Sigmoid colon (tissue), 7 donors: ENCODE results near the gene MYO18A. TPM values are rescaled to one million over a fixed set of nuclear protein-coding genes. Genes with fewer than 3 reads are reported as not detected.

Experiments
- DNase-seq: peaks from one replicate; pipeline ENCODE4 v3.0.0-alpha.2; 2019
- H3K27ac ChIP-seq, 4 donors: fragments of 200-600 bp; sonication (generic); one replicate each; pipeline ENCODE4 v1.5.1; 2016 to 2019; ENCODE audit warnings: mild to moderate bottlenecking in 1 of 4
- H3K27me3 ChIP-seq, 3 donors: fragments of 200-600 bp; sonication (generic); one replicate each; pipeline ENCODE4 v1.5.1; 2019; ENCODE audit warnings: mild to moderate bottlenecking in 1 of 3
- H3K36me3 ChIP-seq, 4 donors: fragments of 200-600 bp; sonication (generic); one replicate each; pipeline ENCODE4 v1.5.1; 2016 to 2019
- H3K4me1 ChIP-seq, 4 donors: fragments of 200-600 bp; sonication (generic); one replicate each; pipeline ENCODE4 v1.5.1; 2017 to 2019
- H3K4me3 ChIP-seq, 4 donors: fragments of 200-600 bp; sonication (generic); one replicate each; pipeline ENCODE4 v1.5.1; 2017 to 2019; ENCODE audit warnings: mild to moderate bottlenecking in 2 of 4, moderate library complexity in 1 of 4
- H3K9me3 ChIP-seq, 4 donors: fragments of 200-600 bp in 3 of 4; sonication (generic) in 3 of 4; one replicate each; pipeline versions ENCODE4 v1.5.1 to v1.6.1; 2013 to 2019
- CTCF ChIP-seq, 4 experiments: fragments of 450-650 bp in 3 of 4; fragments of 200-600 bp in 1 of 4; IDR thresholded peaks; one replicate each; pipeline ENCODE4 v1.5.1; 2016 to 2019; ENCODE audit warnings: antibody characterized with exemption in 4 of 4, mild to moderate bottlenecking in 3 of 4, moderate library complexity in 2 of 4
- EP300 ChIP-seq, 4 donors: sonication (generic); formaldehyde crosslinking; IDR thresholded peaks; one replicate each; pipeline ENCODE4 v1.6.1; 2017; ENCODE audit warnings: antibody characterized with exemption in 4 of 4
- POLR2A ChIP-seq, 2 donors: fragments of 450-650 bp; IDR thresholded peaks; one replicate each; pipeline ENCODE4 v1.6.1; 2016; ENCODE audit warnings: antibody characterized with exemption in 2 of 2, mild to moderate bottlenecking in 2 of 2, moderate library complexity in 2 of 2
- POLR2AphosphoS5 ChIP-seq, 4 donors: sonication (generic); formaldehyde crosslinking; IDR thresholded peaks; one replicate each; pipeline ENCODE4 v1.6.1; 2017; ENCODE audit warnings: antibody characterized with exemption in 4 of 4
- WGBS, 2 donors: extraction: QIAGEN DNeasy Blood & Tissue Kit; methylation state at CpG; one replicate each; pipeline ENCODE4 v1.1.7; 2013; 5-methylcytosine and 5-hydroxymethylcytosine counted together
- intact Hi-C: fragments of 100-400 bp; cut with DNase I; formaldehyde crosslinking; loops from one replicate; pipeline ENCODE4 v1.15.1; 2023
- polyA plus RNA-seq, 3 donors: library from polyadenylated mRNA; stranded (reverse); fragments of 200-250 nt; gene quantifications; one replicate each; pipeline ENCODE4 v1.2.3, GENCODE V29; 2013
- total RNA-seq, 4 donors: library from RNA; depleted of rRNA; stranded (reverse); fragments of >200 nt; gene quantifications; one replicate each; pipeline ENCODE4 v1.1.0, GENCODE V29; 2016
- donor health status: healthy with polysubstance abuse.
- donor health status: Bipolar disorder and iron deficiency.
- donor health status: healthy.

The MYO18A gene
- total and polyA plus RNA-seq, 7 donors = 24.0 to 92.6 (median 48.4) TPM

- Histone ChIP-seq H3K36me3 (no peaks in the 10 kb centered on the region), H3K27ac (peak overlapping the region; percentile 11 to 53 (median 34)), H3K4me3 (no peak overlapping the region), H3K4me1 (peaks cover 0 to 42% (median 28%) of the 10 kb centered on the region in 4 donors), H3K9me3 (no peaks in the 10 kb centered on the region), H3K27me3 (no peaks in the 10 kb centered on the region)
- DNase-seq = peak; percentile 87
- 51 to 55% methylated on average over 12 of the region's 12 CpGs for WGBS, 2 donors
- intact Hi-C loops = no loop called here
- TF ChIP-seq POLR2AphosphoS5 (IDR thresholded peaks at IDR 0.05) (no peak), CTCF (IDR thresholded peaks at IDR 0.05) (peak; percentile 60 to 65 (median 63))
These were observed 34.7 kb downstream of the MYO18A start for GRCh38 chr17:29145289-29146073.

DNA sequence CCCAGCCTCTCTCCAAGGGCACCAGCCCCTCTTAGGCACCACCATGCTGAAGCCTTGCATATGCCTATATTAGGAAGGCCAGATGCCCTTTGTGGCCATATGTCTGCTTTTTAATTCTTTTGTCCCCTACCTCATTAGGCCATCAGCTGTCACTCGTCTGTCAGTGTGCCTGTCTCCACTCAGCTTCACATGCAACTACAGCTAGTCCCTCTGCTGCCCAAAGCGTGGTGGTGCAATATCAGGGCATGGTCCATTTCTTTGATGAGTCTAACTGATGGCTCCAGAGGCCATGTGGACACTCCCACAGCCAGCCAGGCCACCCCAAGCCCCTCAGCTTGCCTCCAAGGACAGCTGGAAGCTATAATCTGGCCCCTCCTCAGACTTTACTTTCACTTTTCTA, 36.3 kb downstream of the MYO18A start:
- Histone ChIP-seq H3K9me3 (no peaks in the 10 kb centered on the region), H3K27ac (no peak overlapping the region), H3K4me3 (no peak overlapping the region), H3K27me3 (no peaks in the 10 kb centered on the region), H3K36me3 (no peaks in the 10 kb centered on the region), H3K4me1 (peaks cover 0 to 45% (median 33%) of the 10 kb centered on the region in 4 donors)
- intact Hi-C loops = no loop called here
- TF ChIP-seq EP300 (IDR thresholded peaks at IDR 0.05) (no peak), POLR2AphosphoS5 (IDR thresholded peaks at IDR 0.05) (no peak), CTCF (IDR thresholded peaks at IDR 0.05) (peak in 1 of 4 experiments; percentile 8)
- 59 to 67% methylated on average over 2 of the region's 2 CpGs for whole genome bisulfite sequencing, 2 donors
- DNase-seq = no peak

DNA sequence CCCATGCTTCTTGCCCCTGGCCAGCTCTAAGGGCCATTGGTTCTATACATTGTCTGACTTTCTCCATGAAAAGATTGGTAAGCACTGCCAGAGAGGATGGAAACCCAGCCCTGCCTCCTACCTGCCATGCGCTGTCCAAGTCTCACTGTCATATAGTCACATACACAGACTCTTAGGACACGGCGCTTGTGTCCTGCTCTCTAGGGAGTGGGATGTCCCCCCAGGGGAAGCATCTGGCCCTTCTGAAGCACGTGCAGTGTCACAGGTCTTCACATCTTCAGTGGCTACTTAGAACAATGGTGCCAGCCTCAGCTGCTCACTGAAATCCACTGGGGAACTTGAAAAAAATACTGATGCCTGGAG, 38.7 kb downstream of the MYO18A start:
- Histone ChIP-seq H3K4me3 (peak overlapping the region in 1 of 4 donors; percentile 43), H3K27ac (peak overlapping the region; percentile 77 to 84 (median 80)), H3K4me1 (peaks cover 0 to 49% (median 40%) of the 10 kb centered on the region in 4 donors), H3K9me3 (no peaks in the 10 kb centered on the region), H3K36me3 (no peaks in the 10 kb centered on the region), H3K27me3 (no peaks in the 10 kb centered on the region)
- WGBS, 2 donors = 52 to 87% methylated on average over 4 of the region's 4 CpGs
- intact Hi-C loops = no loop called here
- DNase-seq = no peak
- TF ChIP-seq POLR2AphosphoS5 (IDR thresholded peaks at IDR 0.05) = no peak
- no peak for TF ChIP-seq CTCF (IDR thresholded peaks at IDR 0.05)
- TF ChIP-seq EP300 (IDR thresholded peaks at IDR 0.05) = no peak
- no peak for TF ChIP-seq POLR2A (IDR thresholded peaks at IDR 0.05)

- Histone ChIP-seq H3K27me3 (no peaks in the 10 kb centered on the region), H3K9me3 (no peaks in the 10 kb centered on the region), H3K4me1 (peaks cover 0 to 49% (median 40%) of the 10 kb centered on the region in 4 donors), H3K36me3 (no peaks in the 10 kb centered on the region), H3K4me3 (peak overlapping the region; percentile 12 to 44 (median 41)), H3K27ac (peak overlapping the region; percentile 77 to 84 (median 80))
- intact Hi-C loops = no loop called here
- 28 to 59% methylated on average over 15 of the region's 15 CpGs for WGBS, 2 donors
- no peak for DNase-seq
- TF ChIP-seq POLR2A (IDR thresholded peaks at IDR 0.05) (no peak), EP300 (IDR thresholded peaks at IDR 0.05) (no peak), POLR2AphosphoS5 (IDR thresholded peaks at IDR 0.05) (no peak), CTCF (IDR thresholded peaks at IDR 0.05) (no peak)
These were observed 39.3 kb downstream of the MYO18A start for GRCh38 chr17:29140631-29141513.
